Dermis microvascular lymphatic vessel endothelial cell (primary cell): Measurements from ENCODE around the gene SHANK1. TPM values are rescaled to one million over a fixed set of nuclear protein-coding genes. Genes with fewer than 3 reads are reported as not detected.

Experiments
- DNase-seq, 2 donors: peaks; one replicate each; pipeline versions ENCODE4 v3.0.0 to v3.0.0-alpha.2; 2010; ENCODE audit warnings: low read depth in 2 of 2
- total RNA-seq: library from RNA; depleted of rRNA; stranded (reverse); fragments of >200 nt; gene quantifications from 2 replicates; pipeline ENCODE4 v1.2.1, GENCODE V29; 2014

The SHANK1 gene
- total RNA-seq, 1 donor from 2014 or later, result 0.13 TPM

- no peak for DNase-seq
These were observed 60.1 kb downstream of the SHANK1 start for GRCh38 chr19:50659318-50660087.

- peak; percentile 43 to 87 for DNase-seq
These were observed 60.9 kb downstream of the SHANK1 start for GRCh38 chr19:50658441-50659317.

GRCh38 chr19:50657712-50658440 is 61.7 kb downstream of the SHANK1 start:
- DNase-seq, result peak; percentile 92 to 100

GRCh38 chr19:50657222-50657669 is 62.4 kb downstream of the SHANK1 start:
- DNase-seq, result no peak

DNA sequence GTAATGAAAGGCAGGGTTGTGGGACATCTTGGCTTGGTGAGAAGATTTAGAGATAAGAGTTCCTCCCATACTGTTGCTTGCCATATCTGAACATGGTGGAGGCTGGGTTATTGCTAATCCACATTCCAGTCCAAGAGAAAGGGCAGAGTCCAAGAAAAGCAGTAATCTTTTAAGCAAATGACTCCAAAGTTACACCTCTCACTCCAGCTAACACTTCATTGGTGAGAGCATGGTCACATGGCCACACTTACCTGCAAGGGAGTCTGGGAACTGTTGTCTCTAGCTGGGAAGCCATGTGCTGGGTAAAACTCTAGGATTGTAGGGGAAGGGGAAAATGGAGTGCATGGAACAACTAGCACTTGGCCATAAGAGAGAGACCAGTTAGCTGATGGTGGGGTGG is 64.7 kb downstream of the SHANK1 start:
- DNase-seq, result no peak

DNA sequence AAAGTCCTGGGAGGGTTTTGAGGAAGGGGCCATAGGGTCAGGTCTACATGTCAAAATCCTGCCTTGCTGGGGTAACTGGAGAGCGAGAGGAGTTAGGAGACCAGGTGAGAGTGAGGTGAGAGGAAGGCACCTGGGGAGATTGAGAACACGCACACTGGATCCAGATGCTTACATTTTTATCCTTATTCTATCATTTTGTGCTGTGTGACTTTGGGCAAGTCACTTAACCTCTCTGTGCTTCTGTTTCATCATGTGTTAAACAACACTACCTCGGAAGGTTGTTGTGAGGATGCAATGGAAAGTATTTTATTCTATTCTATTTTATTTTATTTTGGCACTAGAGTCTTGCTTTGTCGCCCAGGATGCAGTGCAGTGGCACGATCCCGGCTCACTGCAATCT is 66.9 kb downstream of the SHANK1 start:
- no peak for DNase-seq

DNA sequence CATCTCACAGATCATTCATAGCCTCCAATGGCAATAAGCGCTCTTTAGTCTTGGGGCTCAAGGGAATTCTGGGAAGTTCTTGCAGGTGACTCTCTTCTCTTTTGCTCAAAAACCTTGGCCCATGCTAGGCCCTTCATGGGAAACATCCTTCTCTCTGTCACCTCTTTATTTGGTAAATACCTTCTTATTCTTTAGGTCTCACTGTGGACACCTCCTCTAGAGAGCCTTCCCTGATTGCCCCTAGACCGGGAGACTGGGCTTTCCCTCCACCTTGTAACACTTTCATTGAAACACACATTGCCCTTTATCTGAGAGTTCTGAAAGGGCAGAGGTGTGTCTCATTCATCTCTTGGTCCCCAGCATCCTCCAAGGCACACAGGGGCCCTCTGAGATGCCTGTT is 68.4 kb downstream of the SHANK1 start:
- no peak for DNase-seq

GRCh38 chr19:50649433-50650391 is 69.9 kb downstream of the SHANK1 start, which contains the start of gene C19orf81:
C19orf81 (plus strand) TSS chr19:50649445; CDS start chr19:50649445, 0 bp downstream.
- DNase-seq, result peak in 1 of 2 donors; percentile 19

- DNase-seq, result no peak
These were observed 70.9 kb downstream of the SHANK1 start for GRCh38 chr19:50648659-50649058.

DNA sequence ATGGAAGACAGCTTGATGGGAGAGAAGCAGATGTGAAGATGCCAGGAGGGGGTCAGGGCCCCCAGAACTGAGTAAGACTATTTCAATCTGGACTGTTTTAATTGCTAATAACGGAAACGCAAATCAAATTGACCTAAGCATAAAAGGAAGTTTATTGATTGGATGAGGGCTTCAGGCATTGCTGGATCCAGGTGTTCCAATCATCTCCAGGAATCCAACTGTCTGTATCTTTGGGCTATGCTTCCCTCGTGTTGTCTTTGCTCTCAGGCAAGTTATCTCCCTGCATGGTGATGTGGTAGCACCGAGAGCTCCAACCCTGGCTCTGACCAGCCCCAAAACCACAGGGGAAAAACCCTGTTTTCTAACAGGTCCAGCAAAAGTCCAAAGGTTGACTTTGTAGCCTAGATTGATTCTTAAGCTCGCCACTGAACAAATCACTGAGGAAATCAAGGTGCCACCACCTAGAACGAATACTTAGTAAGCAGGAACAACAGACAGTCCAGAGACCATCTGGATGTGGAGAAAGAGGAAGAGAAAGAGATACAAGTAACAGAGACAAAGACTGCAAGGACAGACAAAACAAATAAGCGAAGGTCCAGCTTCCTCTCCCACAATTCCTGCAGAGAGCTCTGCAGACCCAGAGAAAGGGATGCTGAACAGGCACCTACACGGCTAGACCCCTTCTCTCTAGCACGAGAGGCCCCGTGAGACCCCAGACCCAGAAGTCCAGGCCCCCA is 71.6 kb downstream of the SHANK1 start:
- no peak for DNase-seq

DNA sequence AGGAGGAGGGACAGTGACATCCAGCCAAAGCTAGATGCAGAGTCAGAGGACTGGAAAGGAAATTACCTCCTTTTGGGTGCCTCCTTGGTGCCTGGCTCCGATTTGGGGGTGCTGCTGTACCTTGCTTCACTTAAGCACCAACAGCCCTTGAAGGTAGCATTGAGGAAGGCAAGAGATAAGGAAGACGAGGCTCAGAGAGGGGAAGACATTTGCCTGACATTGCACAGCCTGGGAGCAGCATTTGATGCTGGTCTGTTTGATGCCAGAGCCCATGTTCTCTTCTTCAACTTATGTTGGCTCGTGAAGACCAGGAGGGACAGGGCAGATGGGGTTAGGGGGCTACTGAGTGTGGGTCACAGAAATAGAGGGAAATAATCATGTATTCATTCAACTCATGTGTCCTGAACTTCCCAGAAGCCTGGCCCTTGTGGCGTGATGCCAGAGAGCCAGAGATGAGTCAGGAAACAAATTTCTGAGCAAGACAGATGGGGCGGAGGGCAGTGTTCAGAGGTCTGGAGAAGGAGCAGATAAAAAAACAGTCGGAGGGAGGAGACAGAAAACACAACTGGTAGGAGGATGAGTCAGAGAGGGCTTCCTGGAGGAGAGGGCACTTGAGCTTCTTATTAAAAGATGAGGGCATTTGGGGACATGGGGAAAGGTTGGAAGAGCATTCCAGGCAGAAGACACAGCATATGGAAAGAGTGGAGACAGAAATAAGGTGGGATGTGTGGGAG is 73.4 kb downstream of the SHANK1 start:
- peak in 1 of 2 donors; percentile 30 for DNase-seq

DNA sequence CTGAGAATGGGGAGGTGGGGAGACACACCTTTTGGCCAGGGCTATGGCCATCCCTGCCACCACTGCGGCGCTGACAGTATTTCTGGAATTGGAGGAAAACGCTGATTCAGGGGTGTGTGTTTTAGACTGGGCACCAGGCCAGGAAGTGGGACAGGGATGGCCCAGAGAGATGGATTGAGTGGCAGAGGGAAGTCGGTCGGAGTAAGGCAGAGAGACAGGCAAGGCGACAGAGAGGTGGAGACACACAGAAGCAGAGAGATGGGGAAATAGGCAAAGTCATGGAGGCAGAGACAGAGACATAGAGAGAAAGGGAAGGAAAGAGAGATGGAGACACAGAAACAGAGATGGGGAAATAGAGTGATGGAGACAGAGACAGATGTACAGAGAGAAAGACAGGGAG is 74.5 kb downstream of the SHANK1 start:
- DNase-seq, result no peak

DNA sequence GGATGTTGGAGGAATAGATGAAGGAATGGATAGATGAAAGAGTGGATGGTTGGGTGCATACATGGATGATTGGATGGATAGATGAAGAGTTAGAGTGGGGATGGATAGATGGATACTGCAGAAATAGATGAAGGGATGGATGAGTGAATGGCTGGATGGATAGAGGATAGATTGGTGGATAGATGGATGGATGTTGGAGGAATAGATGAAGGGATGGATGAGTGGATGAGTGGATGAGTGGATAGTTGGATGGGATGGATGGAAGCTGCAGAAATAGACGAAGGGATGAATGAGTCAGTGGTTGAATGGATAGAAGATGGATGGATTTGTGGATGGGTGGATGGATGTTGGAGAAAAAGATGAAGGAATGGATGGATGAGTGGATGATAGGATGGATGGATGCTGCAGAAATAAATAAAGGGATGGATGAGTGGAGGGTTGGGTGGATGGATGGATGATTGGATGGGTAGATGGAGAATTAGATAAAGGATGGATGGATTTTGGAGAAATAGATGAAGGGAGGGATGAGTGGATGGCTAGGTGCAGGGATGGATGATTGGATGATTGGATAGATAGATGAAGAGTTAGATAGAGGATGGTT is 75.2 kb downstream of the SHANK1 start:
- DNase-seq, result no peak

- no peak for DNase-seq
These were observed 79.2 kb downstream of the SHANK1 start for GRCh38 chr19:50640368-50640767.

- DNase-seq, result peak in 1 of 2 donors; percentile 44
These were observed 80.2 kb downstream of the SHANK1 start, which contains the start of gene SYT3 for GRCh38 chr19:50639121-50640112. SYT3 (minus strand) TSS chr19:50639881; CDS start chr19:50637411, 2,470 bp downstream.

DNA sequence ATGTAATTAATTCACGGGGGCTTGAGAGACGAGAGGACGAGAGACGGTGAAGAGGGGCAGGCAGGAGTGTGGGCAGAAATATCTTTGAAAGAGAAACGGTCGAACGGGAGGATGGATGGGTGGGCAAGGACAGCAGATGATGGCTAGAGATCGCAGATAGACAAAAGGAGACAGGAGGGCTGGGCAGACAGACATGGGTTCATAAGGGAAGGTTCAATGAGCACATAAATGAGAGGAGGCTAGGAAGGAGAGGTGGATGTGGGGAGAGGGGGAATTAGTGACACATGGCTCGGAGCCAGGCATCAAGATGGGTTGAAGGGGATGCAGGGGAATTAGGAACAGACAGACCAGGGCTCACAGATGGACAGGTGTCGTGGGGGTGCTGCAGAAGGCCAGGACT is 81.0 kb downstream of the SHANK1 start:
- DNase-seq, result no peak

- no peak for DNase-seq
These were observed 83.1 kb downstream of the SHANK1 start for GRCh38 chr19:50636317-50637085.
